VCaP (cell line): ENCODE measurements around the gene WDSUB1.

Experiments used
- H3K27ac ChIP-seq: fragments of 450-650 bp; 2 replicates; pipeline ENCODE4 v1.5.1; 2017
- CTCF ChIP-seq: fragments of 450-650 bp; conservative IDR thresholded peaks from 2 replicates; pipeline ENCODE4 v1.5.1; 2017; ENCODE audit warnings: mild to moderate bottlenecking, moderate library complexity

WDSUB1 gene

DNA sequence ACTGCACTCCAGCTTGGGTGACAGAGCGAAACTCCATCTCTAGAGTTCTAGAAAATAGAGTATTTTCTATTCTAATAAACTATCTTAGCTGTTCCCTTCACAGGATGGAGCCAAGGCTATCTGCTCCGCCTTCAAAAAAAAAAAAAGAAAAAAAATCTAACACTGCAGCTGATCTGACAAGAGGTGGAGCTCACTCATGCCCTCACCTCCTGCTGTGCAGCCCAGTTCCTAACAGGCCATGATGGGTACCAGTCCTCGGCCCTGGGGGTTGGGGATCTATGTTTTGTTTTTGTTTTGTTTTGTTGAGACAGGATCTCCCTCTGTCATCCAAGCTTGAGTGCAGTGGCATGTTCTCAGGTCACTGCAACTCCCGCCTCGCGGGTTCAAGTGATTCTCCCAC is 3.0 kb downstream of the WDSUB1 start:
- TF ChIP-seq CTCF = no peak
- no peak overlapping the region for H3K27ac ChIP-seq

- TF ChIP-seq CTCF = no peak
- H3K27ac ChIP-seq = no peak overlapping the region
Measured at GRCh38 chr2:159281002-159281401, 5.5 kb downstream of the WDSUB1 start.

DNA sequence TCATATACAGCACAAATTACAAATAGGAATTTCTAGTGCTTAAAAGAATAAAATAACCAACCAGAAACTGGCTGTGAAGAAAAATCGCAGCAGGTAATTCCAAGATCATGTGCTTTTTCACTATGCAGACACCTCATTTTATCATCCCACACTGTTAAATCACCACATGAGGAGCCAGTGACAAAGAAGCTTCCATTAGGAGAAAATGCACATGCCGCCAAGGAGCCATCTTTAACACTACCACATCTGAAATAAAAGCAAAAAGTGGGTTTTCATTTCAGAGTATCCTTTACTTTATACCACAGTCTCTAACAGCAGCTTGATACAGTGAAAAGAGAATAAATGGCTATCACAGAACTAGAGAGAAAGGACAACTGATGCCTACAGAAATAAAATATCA is 6.8 kb downstream of the WDSUB1 start:
- H3K27ac ChIP-seq = no peak overlapping the region
- no peak for TF ChIP-seq CTCF

GRCh38 chr2:159275111-159275510 is 11.4 kb downstream of the WDSUB1 start:
- TF ChIP-seq CTCF = no peak
- H3K27ac ChIP-seq = no peak overlapping the region

DNA sequence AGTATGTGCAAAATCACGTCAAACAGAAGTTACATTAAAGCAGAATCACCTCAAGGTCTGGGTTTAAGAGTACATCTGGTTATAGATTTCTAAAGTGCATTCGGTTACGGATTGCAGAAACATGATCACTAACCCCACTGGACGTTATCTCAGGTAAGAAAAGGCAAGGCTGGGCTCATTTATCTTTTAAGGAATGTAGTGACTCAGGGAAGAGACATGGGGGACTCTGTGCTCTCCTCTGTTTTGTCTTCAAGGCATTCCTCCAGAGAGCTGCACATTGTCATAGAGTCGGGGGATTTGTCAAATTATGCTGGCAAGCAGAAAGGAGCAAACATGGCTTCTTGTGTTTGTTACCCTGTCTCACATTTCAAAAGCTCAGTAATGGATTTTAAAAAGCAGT is 14.3 kb downstream of the WDSUB1 start:
- no peak for TF ChIP-seq CTCF
- H3K27ac ChIP-seq = peak overlapping the region; percentile 44

DNA sequence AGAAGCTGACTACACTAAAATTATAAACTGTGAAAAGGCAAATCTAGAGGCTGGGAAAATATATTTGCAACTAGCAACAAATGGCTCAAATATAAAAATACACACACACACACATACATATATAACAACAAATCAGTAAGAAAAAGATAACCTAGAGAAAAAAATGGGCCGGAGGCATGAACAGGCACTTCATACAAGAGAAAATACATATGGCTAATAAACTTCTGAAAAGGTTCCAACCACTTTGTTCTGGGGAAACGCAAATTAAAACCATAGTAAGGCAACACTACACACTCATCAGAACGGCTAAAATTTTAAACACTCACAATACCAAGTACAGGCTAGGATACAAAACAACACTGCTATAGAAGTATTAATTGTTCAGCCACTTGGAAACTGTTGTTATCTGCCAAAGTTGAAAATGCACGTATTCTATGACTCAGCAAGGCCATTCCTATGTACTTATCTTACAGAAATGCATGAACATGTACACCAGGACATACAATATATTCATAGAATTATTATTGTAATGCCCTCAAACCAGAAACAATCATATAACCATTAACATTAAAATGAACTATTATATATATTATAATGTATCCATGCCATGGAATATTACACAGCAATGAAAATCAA is 15.6 kb downstream of the WDSUB1 start:
- H3K27ac ChIP-seq = no peak overlapping the region

DNA sequence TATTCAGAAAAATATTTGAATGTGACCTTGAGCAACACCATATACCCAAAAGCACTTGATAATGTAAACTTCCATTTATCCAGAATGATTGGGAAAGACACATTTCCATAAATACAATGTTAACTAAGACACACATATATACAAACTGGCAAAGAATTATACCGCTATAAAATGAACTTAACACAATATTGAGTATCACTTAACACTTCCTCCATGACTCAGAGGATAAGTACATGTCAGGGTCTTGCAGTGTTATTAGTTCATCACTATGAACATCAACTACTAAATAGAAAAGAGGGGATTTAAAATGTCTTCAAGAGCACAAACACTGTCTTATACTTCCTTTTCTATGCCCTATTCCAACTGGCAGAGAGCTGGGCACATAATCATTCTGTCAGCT is 18.6 kb downstream of the WDSUB1 start:
- no peak for TF ChIP-seq CTCF
- no peak overlapping the region for H3K27ac ChIP-seq

More for the DNA sequence above, 15.6 kb downstream of the WDSUB1 start:
- no peak for TF ChIP-seq CTCF

DNA sequence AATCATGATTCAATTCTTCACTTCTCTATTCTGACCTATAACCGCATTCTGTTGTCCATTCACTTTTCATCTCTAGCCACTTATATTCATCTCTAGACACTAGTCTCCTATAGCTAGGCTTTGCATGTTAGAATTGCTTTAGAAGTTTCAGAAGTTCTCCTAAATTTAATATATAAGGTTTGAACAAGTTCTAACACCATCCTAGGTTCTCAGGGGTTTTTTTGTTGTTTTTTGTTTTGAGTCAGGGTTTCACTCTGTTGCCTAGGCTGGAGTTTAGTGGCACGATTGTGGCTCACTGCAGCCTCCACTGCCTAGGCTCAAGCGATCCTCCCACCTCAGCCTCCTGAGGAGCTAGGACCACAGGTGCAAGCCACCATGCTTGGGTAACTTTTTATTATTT is 19.9 kb downstream of the WDSUB1 start:
- no peak for TF ChIP-seq CTCF
- H3K27ac ChIP-seq = no peak overlapping the region
